ENCODE results near the gene HSD17B3. TPM values are rescaled to one million over a fixed set of nuclear protein-coding genes. Genes with fewer than 3 reads are reported as not detected.

HSD17B3 gene
- total and polyA plus RNA-seq, 7 donors: 0.66 to 1.4 (median 1.0) TPM; not detected in 4

GRCh38 chr9:96186591-96187011 is 115.4 kb downstream of the HSD17B3 start:
- peak; percentile 63 for DNase-seq
- H3K27ac ChIP-seq: peak overlapping the region in 3 of 4 donors; percentile 15 to 46 (median 41)
- peaks cover 0 to 14% (median 12%) of the 10 kb centered on the region in 4 donors for H3K4me1 ChIP-seq
- peaks cover 0 to 12% (median 9%) of the 10 kb centered on the region in 4 donors for H3K9me3 ChIP-seq
- WGBS, 2 donors: 5 to 22% methylated on average over 18 of the region's 18 CpGs
- no peaks in the 10 kb centered on the region for H3K27me3 ChIP-seq
- TF ChIP-seq POLR2AphosphoS5 (IDR thresholded peaks at IDR 0.05) (no peak), EP300 (IDR thresholded peaks at IDR 0.05) (no peak), CTCF (IDR thresholded peaks at IDR 0.05) (no peak), POLR2A (IDR thresholded peaks at IDR 0.05) (no peak)
- H3K36me3 ChIP-seq: no peaks in the 10 kb centered on the region
- intact Hi-C loops (cut with DNase I): loop anchor here (5.0 kb wide), 1 partner anchor 39 kb away; no protein-coding TSS in a partner anchor
- H3K4me3 ChIP-seq: peak overlapping the region in 1 of 4 donors; percentile 2

- no peak overlapping the region for H3K4me3 ChIP-seq
- no peaks in the 10 kb centered on the region for H3K27me3 ChIP-seq
- peaks cover 0 to 10% (median 7%) of the 10 kb centered on the region in 4 donors for H3K9me3 ChIP-seq
- H3K27ac ChIP-seq: no peak overlapping the region
- H3K4me1 ChIP-seq: peaks cover 0 to 14% (median 12%) of the 10 kb centered on the region in 4 donors
- no peak for TF ChIP-seq EP300 (IDR thresholded peaks at IDR 0.05)
- no peak for TF ChIP-seq POLR2A (IDR thresholded peaks at IDR 0.05)
- no peak for TF ChIP-seq CTCF (IDR thresholded peaks at IDR 0.05)
- no peak for TF ChIP-seq POLR2AphosphoS5 (IDR thresholded peaks at IDR 0.05)
- peak; percentile 19 for DNase-seq
- 59 to 85% methylated on average over 2 of the region's 2 CpGs for WGBS, 2 donors
- no peaks in the 10 kb centered on the region for H3K36me3 ChIP-seq
- intact Hi-C loops (cut with DNase I): loop anchor here (5.0 kb wide), 1 partner anchor 38 kb away; no protein-coding TSS in a partner anchor
Observed at GRCh38 chr9:96185518-96186156, 116.3 kb downstream of the HSD17B3 start.

Small RNA genes lying within 50 kb of the gene (small RNA-seq; reads per million reads assigned to genes)
- 0 reads per million in 3 donors for gene RNU6-1160P

Other genes with a start within 250 kb of the HSD17B3 start
- 10 to 100 TPM; 12.9 to 22.4 (median 16.4) TPM for gene SLC35D2, start 81.5 kb upstream of the HSD17B3 start, total RNA-seq
- gene SLC35D2, start 81.5 kb upstream of the HSD17B3 start, polyA plus RNA-seq: 100 to 1,000 TPM in 1 of 3 donors, 10 to 100 TPM in 2; 45.5 to 118 (median 86.5) TPM
- 1 to 10 TPM in 3 of 4 donors, under 1 TPM in 1; 0.28 to 1.4 (median 1.3) TPM for gene ZNF367, start 116.2 kb upstream of the HSD17B3 start, total RNA-seq
- 1 to 10 TPM in 2 of 3 donors, under 1 TPM in 1; 0.60 to 3.5 (median 1.8) TPM for gene ZNF367, start 116.2 kb upstream of the HSD17B3 start, polyA plus RNA-seq
- 10 to 100 TPM; 12.5 to 23.5 (median 18.6) TPM for gene HABP4, start 148.0 kb upstream of the HSD17B3 start, total RNA-seq
- 1 to 10 TPM; 2.5 to 9.0 (median 5.6) TPM for gene HABP4, start 148.0 kb upstream of the HSD17B3 start, polyA plus RNA-seq

All from sigmoid colon (tissue), 7 donors.